Suprapubic skin (tissue), 4 donors: Measurements from ENCODE around the gene HECW1. TPM values are rescaled to one million over a fixed set of nuclear protein-coding genes. Genes with fewer than 3 reads are reported as not detected.

Experiments
- DNase-seq, 2 donors: peaks; one replicate each; pipeline ENCODE4 v3.0.0-alpha.2; 2019; ENCODE audit warnings: low spot score in 2 of 2
- H3K27ac ChIP-seq: fragments of 200-600 bp; sonication (generic); one replicate; pipeline ENCODE4 v1.5.1; 2019
- H3K27me3 ChIP-seq: fragments of 200-600 bp; sonication (generic); one replicate; pipeline ENCODE4 v1.5.1; 2019
- H3K36me3 ChIP-seq: fragments of 200-600 bp; sonication (generic); one replicate; pipeline ENCODE4 v1.5.1; 2019
- H3K4me1 ChIP-seq: fragments of 200-600 bp; sonication (generic); one replicate; pipeline ENCODE4 v1.5.1; 2019
- H3K4me3 ChIP-seq: fragments of 200-600 bp; sonication (generic); one replicate; pipeline ENCODE4 v1.5.1; 2019; ENCODE audit warnings: mild to moderate bottlenecking
- H3K9me3 ChIP-seq: fragments of 200-600 bp; sonication (generic); one replicate; pipeline ENCODE4 v1.5.1; 2019
- EP300 ChIP-seq: sonication (generic); formaldehyde crosslinking; IDR thresholded peaks from one replicate; pipeline ENCODE4 v1.6.1; 2017; ENCODE audit warnings: antibody characterized with exemption
- POLR2A ChIP-seq, 2 donors: fragments of 450-650 bp; IDR thresholded peaks; one replicate each; pipeline ENCODE4 v1.6.1; 2017; ENCODE audit warnings: antibody characterized with exemption in 2 of 2, mild to moderate bottlenecking in 2 of 2, moderate library complexity in 2 of 2
- POLR2AphosphoS5 ChIP-seq, 3 donors: sonication (generic); formaldehyde crosslinking; IDR thresholded peaks; one replicate each; pipeline ENCODE4 v1.6.1; 2017; ENCODE audit warnings: antibody characterized with exemption in 3 of 3
- WGBS: methylation state at CpG from one replicate; pipeline ENCODE4 v1.1.5; 2018; 5-methylcytosine and 5-hydroxymethylcytosine counted together
- total RNA-seq, 4 donors: library from RNA; depleted of rRNA; stranded (reverse); fragments of >200 nt; gene quantifications; one replicate each; pipeline ENCODE4 v1.1.0, GENCODE V29; 2016
- TF ChIP-seq, protein P1 (sequence below), 2 donors: fragments of 200-600 bp in 1 of 2; fragments of 450-650 bp in 1 of 2; sonication (generic) in 1 of 2; IDR thresholded peaks; one replicate each; pipeline ENCODE4 v1.5.1; 2016 to 2019; ENCODE audit warnings: antibody characterized with exemption in 2 of 2, mild to moderate bottlenecking in 1 of 2, moderate library complexity in 1 of 2

The HECW1 gene
- total RNA-seq, 4 donors from 2014 or later: 0.17 to 0.73 (median 0.32) TPM; not detected in 1

DNA sequence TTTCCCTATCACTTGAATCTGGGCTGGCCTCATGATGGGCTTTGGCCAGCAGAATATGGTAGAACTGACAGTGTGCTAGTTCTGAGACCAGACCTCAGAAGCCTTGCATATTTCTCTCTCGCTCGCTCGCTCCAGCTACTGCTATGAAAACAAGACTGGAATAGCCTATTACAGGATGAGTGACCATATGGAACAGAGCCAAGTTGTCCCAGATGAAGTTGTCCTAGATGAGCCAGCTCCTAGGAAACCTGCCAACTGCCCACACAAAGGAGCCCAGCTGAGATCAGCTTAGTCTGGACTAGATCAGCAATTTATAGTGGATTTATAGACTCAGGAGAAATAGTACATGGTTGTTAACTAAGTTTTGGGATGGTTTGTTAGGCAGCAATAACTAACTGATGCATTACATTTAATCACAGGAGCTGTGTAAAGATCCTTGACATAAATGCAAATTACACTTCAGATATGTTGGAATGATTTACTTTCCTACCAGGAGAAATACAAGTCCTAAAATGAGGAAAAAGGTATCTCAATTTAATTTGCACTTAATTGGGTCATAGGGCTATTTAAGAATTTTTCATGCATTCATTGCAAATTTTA is 6.8 kb upstream of the HECW1 start:
- 96% methylated on average over 3 of the region's 3 CpGs for WGBS
- no peak for DNase-seq

DNA sequence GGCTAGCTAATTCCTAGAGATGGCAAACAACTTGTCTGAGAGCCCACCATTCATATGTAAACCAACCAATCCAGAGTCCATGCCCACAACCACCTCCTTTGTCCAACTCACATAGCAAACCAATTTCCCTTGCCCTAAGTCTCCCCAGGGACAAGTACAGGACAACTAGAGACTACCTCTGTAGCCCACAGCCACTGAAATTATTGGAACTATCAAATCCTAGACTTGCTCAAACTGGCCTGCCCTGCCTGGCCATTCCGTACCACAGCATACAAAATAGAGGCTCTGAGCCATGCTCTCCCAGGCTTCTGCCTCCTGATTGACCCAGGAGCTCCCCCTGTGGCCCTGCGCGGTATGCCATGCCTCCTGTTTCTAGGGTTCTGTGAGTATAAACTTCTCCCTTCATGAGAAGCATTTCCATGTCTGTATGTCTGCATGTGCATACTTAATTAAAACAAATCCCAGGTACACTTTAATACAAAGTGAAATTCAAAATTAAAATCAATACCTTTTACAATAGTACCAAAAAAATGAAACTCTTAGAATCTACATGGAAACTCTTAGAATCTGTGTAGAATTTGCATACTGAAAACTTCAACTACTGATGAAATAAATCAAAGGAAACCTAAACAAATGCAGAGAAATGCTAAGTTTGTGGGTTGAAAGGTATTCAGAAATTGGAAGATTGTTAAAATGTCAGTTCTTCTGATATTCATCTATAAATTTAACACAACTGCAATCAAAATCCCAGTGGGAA is 4.0 kb upstream of the HECW1 start:
- Histone ChIP-seq H3K4me1 (peaks cover 14% of the 10 kb centered on the region), H3K36me3 (no peaks in the 10 kb centered on the region), H3K9me3 (no peaks in the 10 kb centered on the region), H3K4me3 (no peak overlapping the region), H3K27ac (no peak overlapping the region), H3K27me3 (peaks cover 40% of the 10 kb centered on the region)
- TF ChIP-seq EP300: no peak
- no peak for TF ChIP-seq POLR2AphosphoS5 (IDR thresholded peaks at IDR 0.05)
- TF ChIP-seq, protein P1, sequence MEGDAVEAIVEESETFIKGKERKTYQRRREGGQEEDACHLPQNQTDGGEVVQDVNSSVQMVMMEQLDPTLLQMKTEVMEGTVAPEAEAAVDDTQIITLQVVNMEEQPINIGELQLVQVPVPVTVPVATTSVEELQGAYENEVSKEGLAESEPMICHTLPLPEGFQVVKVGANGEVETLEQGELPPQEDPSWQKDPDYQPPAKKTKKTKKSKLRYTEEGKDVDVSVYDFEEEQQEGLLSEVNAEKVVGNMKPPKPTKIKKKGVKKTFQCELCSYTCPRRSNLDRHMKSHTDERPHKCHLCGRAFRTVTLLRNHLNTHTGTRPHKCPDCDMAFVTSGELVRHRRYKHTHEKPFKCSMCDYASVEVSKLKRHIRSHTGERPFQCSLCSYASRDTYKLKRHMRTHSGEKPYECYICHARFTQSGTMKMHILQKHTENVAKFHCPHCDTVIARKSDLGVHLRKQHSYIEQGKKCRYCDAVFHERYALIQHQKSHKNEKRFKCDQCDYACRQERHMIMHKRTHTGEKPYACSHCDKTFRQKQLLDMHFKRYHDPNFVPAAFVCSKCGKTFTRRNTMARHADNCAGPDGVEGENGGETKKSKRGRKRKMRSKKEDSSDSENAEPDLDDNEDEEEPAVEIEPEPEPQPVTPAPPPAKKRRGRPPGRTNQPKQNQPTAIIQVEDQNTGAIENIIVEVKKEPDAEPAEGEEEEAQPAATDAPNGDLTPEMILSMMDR (IDR thresholded peaks at IDR 0.05): peak; percentile 58 to 88
- DNase-seq: peak in 1 of 2 donors; percentile 69
- 9% methylated on average over 3 of the region's 3 CpGs for WGBS

More for the DNA sequence above, 6.8 kb upstream of the HECW1 start:
- Histone ChIP-seq H3K27me3 (peaks cover 14% of the 10 kb centered on the region), H3K9me3 (no peaks in the 10 kb centered on the region), H3K27ac (no peak overlapping the region), H3K36me3 (no peaks in the 10 kb centered on the region), H3K4me3 (no peak overlapping the region), H3K4me1 (no peaks in the 10 kb centered on the region)
- no peak for TF ChIP-seq POLR2AphosphoS5 (IDR thresholded peaks at IDR 0.05)
- no peak for TF ChIP-seq EP300
- TF ChIP-seq, protein P1 (IDR thresholded peaks at IDR 0.05): no peak
- TF ChIP-seq POLR2A (IDR thresholded peaks at IDR 0.05): no peak

DNA sequence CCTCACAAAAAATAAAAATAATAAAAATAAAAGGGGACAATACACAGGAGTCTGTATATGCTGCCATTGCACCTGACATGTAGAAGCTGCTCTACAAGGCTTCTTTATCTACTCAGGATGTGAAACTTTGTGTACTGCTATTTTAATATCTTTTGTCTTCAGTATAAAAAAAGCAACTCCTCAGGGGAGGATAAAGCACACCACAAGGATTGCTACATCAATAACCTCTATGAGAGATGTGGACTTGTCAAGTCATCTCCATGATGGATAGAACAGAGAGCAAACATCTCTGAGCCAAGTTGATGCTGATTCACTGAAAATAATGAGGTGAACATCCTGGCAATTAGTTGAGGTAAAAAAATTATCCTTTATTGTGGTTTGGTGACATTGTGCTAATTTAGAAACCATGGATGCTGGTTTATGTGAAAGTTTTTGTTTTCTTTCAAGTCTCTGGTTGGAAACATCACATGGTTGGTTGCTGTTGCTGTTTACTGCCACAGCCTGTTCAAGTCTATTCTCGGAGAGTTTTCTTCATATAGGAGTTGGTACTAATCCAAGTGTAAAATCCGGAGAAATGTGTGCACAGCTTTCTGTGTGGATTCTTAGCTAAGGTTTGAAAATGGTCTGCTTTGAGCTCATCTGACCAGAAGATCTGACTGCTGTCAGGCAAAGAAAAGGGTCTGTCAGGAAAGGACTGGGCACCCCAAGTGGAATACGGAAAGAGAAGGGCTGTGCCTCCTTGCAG is 1.5 kb upstream of the HECW1 start:
- H3K36me3 ChIP-seq: no peaks in the 10 kb centered on the region
- H3K9me3 ChIP-seq: no peaks in the 10 kb centered on the region
- WGBS: 31% methylated on average over 3 of the region's 3 CpGs
- H3K27ac ChIP-seq: no peak overlapping the region
- peaks cover 22% of the 10 kb centered on the region for H3K4me1 ChIP-seq
- DNase-seq: no peak
- H3K27me3 ChIP-seq: peaks cover 61% of the 10 kb centered on the region
- no peak for TF ChIP-seq POLR2AphosphoS5 (IDR thresholded peaks at IDR 0.05)
- no peak overlapping the region for H3K4me3 ChIP-seq

DNA sequence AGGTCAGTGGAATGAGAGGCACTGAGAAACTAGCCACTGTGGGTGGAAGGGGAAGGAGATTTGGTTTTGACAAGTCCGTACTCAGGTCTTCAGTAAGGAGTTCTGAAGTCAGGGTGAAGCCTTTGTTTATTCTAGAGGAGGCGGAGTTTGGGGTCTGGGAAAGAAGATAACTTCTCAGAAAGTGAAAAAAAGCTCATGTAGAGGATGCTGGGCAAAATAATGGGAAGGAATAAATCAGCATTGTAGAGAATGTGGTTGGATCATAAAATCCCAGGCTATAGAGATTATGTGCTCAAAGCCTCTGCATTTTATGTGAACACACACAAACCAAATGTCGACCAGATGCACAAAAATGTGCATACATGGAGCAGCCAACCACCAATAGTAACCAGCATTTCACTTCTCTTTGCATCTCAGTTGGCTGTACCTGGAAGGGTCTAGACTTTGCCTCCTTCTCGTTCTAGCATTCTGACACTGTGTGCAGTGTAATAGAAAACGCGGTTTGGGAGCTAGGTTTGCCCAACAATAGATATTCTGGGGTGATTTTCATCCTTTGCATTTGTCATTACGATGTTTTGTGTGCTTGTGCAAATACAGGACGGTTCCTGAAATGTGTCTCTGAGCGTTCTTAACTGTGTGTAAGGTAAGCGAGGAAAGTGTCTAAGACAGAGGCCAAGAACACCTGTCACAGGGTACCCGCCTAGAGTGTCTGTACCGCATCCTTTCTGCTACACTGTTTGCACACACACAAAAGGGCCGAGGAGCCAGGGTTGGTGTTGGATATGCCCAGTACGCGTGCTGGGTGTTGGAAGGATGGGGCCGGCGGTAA is 603 bp upstream of the HECW1 start:
- no peak overlapping the region for H3K27ac ChIP-seq
- no peaks in the 10 kb centered on the region for H3K9me3 ChIP-seq
- H3K4me3 ChIP-seq: no peak overlapping the region
- H3K27me3 ChIP-seq: peaks cover 67% of the 10 kb centered on the region
- H3K36me3 ChIP-seq: no peaks in the 10 kb centered on the region
- DNase-seq: no peak
- peaks cover 22% of the 10 kb centered on the region for H3K4me1 ChIP-seq
- TF ChIP-seq EP300 (no peak), POLR2A (IDR thresholded peaks at IDR 0.05) (no peak), POLR2AphosphoS5 (IDR thresholded peaks at IDR 0.05) (no peak)
- TF ChIP-seq, protein P1 (IDR thresholded peaks at IDR 0.05): no peak
- 15% methylated on average over 17 of the region's 17 CpGs for WGBS

DNA sequence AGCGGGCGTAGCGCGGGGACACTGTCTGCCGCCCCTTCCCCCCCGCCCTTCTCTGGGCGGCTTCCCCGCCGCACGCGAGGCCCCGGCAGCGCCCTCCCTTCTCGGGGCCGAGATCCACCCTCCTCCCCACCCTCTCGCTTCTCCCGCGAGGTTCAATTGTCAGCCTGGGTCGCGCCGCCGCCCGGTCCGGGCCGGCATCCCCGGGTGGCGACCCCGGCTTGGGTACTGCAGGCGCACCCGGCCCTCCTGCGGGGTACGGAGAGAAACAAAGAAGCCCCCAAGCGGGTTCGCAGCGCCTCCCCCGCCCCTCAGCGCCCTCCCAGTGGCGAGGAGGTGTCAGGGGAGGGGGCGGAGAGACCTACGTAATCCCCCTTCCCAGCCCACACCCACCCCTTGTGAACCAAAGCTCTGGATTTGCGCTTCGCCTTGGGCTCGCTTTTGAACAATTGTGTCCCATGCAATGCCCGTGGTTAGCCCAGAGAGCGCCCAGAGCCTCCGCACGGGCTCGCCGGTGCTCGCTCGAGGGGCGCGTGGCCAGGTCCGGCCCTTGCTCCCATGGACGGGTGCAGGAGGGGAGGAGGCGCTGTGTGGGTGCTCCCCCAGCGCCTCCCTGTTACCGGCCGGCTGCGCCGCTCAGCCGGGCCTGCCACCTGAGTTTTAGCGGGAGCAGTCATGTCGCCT is 634 bp downstream of the HECW1 start:
- H3K4me3 ChIP-seq: peak overlapping the region; percentile 47
- H3K36me3 ChIP-seq: no peaks in the 10 kb centered on the region
- no peak overlapping the region for H3K27ac ChIP-seq
- WGBS: 2% methylated on average over 18 of the region's 64 CpGs
- DNase-seq: peak in 1 of 2 donors; percentile 59
- peaks cover 73% of the 10 kb centered on the region for H3K27me3 ChIP-seq
- no peaks in the 10 kb centered on the region for H3K9me3 ChIP-seq
- TF ChIP-seq, protein P1 (IDR thresholded peaks at IDR 0.05): no peak
- TF ChIP-seq POLR2AphosphoS5 (IDR thresholded peaks at IDR 0.05): no peak
- peaks cover 22% of the 10 kb centered on the region for H3K4me1 ChIP-seq
